AG09319 (cell line): Measurements from ENCODE around the gene UBA52.

Experiments
- DNase-seq: peaks from one replicate; pipeline ENCODE4 v3.0.0-alpha.2; 2010; ENCODE audit warnings: low read depth; ENCODE audit errors: extremely low read depth
- TF ChIP-seq, protein P1 (sequence below): IDR thresholded peaks from 2 replicates; pipeline ENCODE4 v1.5.1; 2011; ENCODE audit warnings: low read depth, mild to moderate bottlenecking, inconsistent platforms, low read length, moderate library complexity

The UBA52 gene

DNA sequence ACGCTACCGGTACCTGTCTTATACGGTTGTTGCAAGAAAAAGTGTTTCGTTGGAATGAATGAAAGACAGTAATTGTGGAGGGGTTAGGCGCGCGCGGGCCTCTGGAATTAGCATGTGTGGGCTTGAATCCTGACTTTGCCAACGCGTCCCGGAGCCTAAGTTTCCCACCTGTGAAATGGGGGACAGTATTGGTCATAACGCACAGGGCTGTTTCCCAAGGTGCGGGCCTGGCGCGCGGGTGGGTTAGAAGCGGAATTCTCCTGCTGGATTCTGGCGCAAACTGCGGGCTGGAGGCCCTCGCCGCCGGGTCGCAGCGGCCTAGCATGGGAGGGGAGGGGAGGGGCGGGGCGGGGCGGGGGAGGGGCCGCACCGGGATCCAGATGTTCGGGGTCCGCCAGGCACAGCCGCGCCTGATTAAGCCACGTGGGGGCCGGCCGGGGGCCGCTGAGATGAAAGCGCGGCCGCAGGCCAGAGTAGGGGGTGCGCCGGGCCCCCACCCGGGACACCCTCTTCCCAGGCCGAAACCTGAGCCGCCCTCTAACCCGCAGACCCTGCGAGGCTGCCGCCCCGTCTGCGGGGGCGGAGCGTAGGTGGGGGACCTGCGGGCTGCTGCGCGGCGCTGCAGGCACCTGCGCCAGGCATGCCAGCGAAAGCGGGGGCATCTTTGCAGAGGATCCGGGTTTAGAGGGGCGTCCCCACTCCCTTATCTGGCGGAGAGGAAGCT, 39.8 kb downstream of the UBA52 start:
- DNase-seq, result no peak
- TF ChIP-seq, protein P1, sequence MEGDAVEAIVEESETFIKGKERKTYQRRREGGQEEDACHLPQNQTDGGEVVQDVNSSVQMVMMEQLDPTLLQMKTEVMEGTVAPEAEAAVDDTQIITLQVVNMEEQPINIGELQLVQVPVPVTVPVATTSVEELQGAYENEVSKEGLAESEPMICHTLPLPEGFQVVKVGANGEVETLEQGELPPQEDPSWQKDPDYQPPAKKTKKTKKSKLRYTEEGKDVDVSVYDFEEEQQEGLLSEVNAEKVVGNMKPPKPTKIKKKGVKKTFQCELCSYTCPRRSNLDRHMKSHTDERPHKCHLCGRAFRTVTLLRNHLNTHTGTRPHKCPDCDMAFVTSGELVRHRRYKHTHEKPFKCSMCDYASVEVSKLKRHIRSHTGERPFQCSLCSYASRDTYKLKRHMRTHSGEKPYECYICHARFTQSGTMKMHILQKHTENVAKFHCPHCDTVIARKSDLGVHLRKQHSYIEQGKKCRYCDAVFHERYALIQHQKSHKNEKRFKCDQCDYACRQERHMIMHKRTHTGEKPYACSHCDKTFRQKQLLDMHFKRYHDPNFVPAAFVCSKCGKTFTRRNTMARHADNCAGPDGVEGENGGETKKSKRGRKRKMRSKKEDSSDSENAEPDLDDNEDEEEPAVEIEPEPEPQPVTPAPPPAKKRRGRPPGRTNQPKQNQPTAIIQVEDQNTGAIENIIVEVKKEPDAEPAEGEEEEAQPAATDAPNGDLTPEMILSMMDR, result no peak

GRCh38 chr19:18612051-18612771, 40.6 kb downstream of the UBA52 start:
- DNase-seq, result no peak

GRCh38 chr19:18612772-18613588, 41.3 kb downstream of the UBA52 start, which contains the start of gene TMEM59L:
Gene TMEM59L (plus strand): TSS chr19:18612870. CDS start chr19:18612959, 89 bp downstream.
- TF ChIP-seq, protein P1, result no peak
- DNase-seq, result no peak

More at GRCh38 chr19:18612051-18612771, 40.6 kb downstream of the UBA52 start:
- TF ChIP-seq, protein P1, result no peak

DNA sequence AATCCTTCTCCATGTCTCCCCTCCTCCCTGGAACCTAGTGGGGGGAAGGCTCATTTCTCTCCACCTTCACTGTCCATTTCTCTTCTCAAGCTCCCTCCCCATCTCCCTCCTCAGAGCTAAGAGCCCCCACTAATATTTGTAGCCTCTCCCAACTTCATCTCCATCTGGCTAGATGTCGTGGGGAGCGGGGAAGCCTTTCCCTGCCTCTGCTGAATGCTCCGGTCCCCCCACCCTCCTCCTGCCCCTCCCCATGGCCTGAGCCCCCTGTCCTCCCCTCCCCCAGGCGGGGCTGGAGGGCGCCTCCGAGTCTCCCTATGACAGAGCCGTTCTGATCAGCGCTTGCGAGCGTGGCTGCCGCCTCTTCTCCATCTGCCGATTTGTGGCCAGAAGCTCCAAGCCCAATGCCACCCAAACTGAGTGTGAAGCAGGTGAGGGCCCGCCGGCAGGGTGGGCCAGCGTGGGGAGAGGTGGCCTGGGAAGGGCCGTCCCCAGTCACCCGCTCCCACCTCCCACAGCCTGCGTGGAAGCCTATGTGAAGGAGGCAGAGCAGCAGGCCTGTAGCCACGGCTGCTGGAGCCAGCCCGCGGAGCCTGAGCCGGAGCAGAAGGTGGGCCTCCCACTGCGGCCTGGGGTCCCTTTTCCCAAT, 42.1 kb downstream of the UBA52 start:
- TF ChIP-seq, protein P1, result no peak
- no peak for DNase-seq

DNA sequence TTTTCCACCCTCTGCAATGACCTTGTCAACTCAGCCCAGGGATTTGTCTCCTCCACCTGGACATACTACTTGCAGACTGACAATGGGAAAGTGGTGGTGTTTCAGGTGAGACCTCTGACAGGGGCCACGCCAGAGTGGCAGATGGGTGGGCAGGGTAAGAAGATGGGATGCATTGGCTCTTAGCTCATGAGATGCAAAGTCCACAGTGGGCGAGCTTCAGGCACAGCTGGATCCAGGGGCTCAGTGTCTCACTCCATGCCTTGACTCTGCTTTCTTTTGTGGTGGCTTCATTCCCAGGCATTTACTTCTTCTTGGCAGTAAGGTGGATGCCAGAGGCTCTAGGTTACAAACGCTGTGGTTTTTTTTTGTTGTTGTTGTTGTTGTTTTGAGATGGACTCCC, 44.4 kb downstream of the UBA52 start:
- TF ChIP-seq, protein P1, result no peak
- no peak for DNase-seq

- DNase-seq, result no peak
- TF ChIP-seq, protein P1, result no peak
These were observed 45.9 kb downstream of the UBA52 start for GRCh38 chr19:18617562-18617961.
